GM12801 (cell line): ENCODE results near the gene SELENOP.

Source experiments
- TF ChIP-seq, protein P1 (sequence below): IDR thresholded peaks from one replicate; pipeline ENCODE4 v1.5.1; 2011; ENCODE audit warnings: control low read depth; ENCODE audit not compliant: insufficient read length; ENCODE audit errors: extremely low read depth

The SELENOP gene

DNA sequence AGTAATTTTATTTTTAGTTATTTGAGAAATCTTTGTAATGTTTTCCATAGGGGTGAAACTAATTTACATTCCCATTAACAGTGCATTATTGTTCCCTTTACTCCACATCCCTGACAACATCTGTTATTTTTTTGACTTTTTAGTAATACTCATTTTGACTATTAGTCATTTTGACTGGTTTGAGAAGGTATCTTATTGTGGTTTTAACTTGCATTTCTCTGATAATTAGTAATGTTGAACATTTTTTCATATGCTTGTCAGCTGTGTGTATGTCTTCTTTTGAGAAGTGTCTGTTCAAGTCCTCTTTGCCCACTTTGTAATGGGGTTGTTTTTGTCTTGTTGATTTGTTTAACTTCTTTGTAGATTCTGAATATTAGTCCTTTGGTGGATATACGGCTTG lies 27.6 kb downstream of the SELENOP start:
- TF ChIP-seq, protein P1, sequence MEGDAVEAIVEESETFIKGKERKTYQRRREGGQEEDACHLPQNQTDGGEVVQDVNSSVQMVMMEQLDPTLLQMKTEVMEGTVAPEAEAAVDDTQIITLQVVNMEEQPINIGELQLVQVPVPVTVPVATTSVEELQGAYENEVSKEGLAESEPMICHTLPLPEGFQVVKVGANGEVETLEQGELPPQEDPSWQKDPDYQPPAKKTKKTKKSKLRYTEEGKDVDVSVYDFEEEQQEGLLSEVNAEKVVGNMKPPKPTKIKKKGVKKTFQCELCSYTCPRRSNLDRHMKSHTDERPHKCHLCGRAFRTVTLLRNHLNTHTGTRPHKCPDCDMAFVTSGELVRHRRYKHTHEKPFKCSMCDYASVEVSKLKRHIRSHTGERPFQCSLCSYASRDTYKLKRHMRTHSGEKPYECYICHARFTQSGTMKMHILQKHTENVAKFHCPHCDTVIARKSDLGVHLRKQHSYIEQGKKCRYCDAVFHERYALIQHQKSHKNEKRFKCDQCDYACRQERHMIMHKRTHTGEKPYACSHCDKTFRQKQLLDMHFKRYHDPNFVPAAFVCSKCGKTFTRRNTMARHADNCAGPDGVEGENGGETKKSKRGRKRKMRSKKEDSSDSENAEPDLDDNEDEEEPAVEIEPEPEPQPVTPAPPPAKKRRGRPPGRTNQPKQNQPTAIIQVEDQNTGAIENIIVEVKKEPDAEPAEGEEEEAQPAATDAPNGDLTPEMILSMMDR, result no peak

DNA sequence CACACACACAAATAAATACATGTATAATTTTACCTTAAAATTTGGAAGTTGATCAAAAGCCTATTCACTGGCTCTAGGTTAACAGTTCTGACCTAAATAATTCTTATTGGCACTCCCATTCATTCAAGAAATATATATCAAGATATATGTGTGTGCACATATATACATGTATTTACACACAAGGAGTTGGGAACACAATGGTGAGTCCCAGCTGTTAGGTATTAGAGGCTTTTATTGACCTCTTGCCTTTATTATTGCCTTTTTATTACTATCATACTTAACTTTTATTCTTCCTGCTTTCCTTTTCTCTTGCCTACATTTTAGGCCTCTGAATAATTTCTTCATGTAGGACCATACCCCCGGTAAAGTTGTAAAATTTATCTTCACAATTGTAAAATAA lies 30.1 kb downstream of the SELENOP start:
- TF ChIP-seq, protein P1, result no peak

DNA sequence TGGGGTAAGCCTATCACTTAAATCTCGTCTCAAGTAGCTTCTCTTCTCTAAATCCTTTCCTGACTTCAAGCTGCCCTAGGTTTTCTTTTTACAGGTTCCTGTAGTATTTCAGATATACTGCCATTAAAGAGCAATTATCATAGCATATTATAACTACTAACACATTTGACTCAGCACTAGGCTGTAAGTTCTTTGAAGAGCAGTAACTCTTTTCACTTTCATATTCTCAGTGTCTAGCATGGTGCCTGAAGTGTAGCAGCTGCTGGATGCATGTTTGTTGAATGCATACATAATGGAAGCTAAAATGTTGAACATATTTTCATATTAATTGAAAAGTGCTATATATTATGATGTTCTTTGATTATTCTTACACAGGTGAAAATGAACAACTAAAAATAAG lies 32.6 kb downstream of the SELENOP start:
- TF ChIP-seq, protein P1, result no peak

DNA sequence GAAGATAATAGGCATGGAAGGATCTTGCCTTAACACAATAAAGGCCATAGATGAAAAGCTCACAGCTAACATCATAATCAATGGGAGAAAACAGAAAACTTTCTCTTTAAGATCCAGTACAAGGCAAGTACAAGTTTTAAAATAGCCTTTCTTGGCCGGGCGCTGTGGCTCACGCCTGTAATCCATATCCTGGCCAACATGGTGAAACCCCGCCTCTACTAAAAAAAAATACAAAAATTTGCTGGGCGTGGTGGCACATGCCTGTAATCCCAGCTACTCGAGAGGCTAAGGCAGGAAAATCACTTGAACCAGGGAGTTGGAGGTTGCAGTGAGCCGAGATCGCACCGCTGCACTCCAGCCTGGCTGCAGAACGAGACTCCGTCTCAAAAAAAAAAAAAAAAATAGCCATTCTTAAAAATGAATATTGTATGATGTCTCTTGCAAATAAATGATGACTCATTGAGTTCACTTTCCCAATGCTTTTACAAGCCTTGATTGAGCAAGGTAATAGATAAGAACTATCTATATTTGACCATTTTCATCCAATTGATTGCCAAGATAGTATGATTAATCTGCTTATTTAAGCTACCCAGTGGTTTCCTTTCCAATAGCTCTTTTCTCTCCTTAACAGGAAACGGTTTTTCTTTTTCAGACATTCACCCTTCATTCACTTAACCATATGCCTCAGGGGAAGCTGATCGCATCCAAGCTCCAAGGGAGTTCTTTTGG lies 39.3 kb downstream of the SELENOP start:
- TF ChIP-seq, protein P1, result no peak

DNA sequence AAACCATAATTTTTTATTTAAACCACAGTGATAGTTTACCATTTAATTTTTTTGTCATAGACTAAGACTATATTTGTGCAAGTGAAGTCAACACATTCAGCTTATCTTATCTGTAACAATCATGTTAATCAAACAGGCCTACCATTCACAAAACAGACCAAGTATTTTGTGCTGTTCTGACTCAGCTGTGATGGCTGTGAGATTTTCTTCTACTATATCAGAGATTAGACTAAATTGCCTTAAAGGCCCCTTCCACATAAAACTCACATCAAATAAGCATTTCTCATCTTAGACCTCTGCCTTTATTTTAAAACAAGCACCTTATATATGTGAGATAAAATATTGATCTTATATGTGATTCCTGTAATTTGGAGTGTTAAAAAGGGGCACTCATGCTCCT lies 41.7 kb downstream of the SELENOP start:
- TF ChIP-seq, protein P1, result no peak

DNA sequence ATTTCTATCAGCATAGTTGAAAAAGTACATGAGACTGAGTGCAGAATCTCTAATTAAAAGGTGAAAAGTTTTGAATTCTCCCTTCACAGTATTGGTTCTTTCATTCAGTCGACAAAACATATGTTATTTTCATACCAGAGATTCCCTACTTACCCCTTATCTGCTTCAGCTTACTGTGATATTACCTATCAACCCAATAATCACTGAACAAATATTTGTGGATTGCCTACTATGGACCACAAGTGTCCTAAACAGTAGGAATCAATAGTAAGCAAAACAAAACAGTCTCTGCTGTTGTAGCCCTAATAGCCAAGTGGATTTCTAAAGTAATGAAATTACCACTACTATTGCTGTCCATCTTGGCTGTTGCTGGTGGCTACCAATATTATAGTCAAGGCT lies 43.6 kb downstream of the SELENOP start:
- TF ChIP-seq, protein P1, result no peak

DNA sequence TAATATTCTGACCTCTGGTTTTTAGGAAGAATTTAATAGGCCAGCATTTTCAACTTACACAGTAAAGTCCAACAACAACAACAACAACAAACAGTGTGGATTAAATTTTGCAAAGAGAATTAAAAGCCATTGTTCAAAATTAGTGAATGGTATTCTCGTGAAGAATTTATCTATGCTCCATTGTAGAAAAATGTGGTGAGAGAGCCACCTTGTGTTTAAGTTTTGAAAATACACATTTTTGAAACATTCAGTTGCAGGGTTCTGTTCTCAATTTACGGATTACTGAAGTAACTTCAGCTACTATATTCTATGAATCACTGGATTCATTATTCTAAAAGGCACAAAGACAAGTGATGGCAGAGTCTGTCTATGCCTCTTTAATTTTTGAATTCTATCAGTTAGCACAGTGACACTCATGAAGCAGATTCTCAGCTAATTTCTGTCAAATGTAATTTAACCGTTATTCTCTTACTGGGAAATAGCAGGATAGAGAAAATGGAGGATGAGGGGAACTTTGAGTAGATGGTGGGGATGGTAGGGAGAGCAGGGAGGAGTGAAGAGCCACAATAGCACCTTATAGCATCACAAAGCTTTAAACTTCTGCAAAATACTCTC lies 44.1 kb downstream of the SELENOP start:
- TF ChIP-seq, protein P1, result no peak
